ENCODE data around the gene ACTR10.

- TF ChIP-seq CTCF (IDR thresholded peaks at IDR 0.05; ENCODE audit: low read length) = no peak
- TF ChIP-seq EZH2phosphoT487 (IDR thresholded peaks at IDR 0.05; ENCODE audit: low read length) = no peak
- TF ChIP-seq EZH2 (optimal IDR thresholded peaks at IDR 0.05; ENCODE audit: low read depth, low read length) = no peak
Observed at GRCh38 chr14:58198086-58198485, 1.9 kb upstream of the ACTR10 start.

All from MM.1S (cell line).